ENCODE measurements around the gene INTS6.

- TF ChIP-seq, protein P1, sequence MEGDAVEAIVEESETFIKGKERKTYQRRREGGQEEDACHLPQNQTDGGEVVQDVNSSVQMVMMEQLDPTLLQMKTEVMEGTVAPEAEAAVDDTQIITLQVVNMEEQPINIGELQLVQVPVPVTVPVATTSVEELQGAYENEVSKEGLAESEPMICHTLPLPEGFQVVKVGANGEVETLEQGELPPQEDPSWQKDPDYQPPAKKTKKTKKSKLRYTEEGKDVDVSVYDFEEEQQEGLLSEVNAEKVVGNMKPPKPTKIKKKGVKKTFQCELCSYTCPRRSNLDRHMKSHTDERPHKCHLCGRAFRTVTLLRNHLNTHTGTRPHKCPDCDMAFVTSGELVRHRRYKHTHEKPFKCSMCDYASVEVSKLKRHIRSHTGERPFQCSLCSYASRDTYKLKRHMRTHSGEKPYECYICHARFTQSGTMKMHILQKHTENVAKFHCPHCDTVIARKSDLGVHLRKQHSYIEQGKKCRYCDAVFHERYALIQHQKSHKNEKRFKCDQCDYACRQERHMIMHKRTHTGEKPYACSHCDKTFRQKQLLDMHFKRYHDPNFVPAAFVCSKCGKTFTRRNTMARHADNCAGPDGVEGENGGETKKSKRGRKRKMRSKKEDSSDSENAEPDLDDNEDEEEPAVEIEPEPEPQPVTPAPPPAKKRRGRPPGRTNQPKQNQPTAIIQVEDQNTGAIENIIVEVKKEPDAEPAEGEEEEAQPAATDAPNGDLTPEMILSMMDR (IDR thresholded peaks at IDR 0.05), result no peak
- no peak for TF ChIP-seq POLR2A (IDR thresholded peaks at IDR 0.05)
Measured at GRCh38 chr13:51324714-51325420, 128.0 kb downstream of the INTS6 start.
